Right lobe of liver (tissue), 4 donors: ENCODE results near the gene PICALM.

Experiments
- CTCF ChIP-seq, 4 donors: fragments of 200-600 bp in 3 of 4; fragments of 450-650 bp in 1 of 4; IDR thresholded peaks; one replicate each; pipeline versions ENCODE4 v1.5.1 to v1.8.0; 2016 to 2022; ENCODE audit warnings: antibody characterized with exemption in 4 of 4, mild to moderate bottlenecking in 2 of 4
- POLR2A ChIP-seq: fragments of 450-650 bp; IDR thresholded peaks from one replicate; pipeline ENCODE4 v1.6.1; 2017; ENCODE audit warnings: antibody characterized with exemption, mild to moderate bottlenecking
- donor health status: DM: no; HTN: no; CAD: no.
- donor health status: DM: no; HTN: no; CAD: no.
- donor health status: DM: no; HTN: yes; CAD: no.

GRCh38 chr11:85945788-85946187 is 123.1 kb downstream of the PICALM start:
- TF ChIP-seq POLR2A (no peak), CTCF (IDR thresholded peaks at IDR 0.05) (no peak)
